DMS 273 treated with DMSO at 0.1 percent for 48 hours (cell line): ENCODE data around the gene PDE5A.
"Not testable (repeated sequence)": the region's sequence is repeated elsewhere in the genome, so short reads cannot be mapped to it uniquely, and the experiment has no call there.

Experiments used
- DNase-seq: peaks from one replicate; lab custom pipeline; 2025; lab: John Stamatoyannopoulos, UW

The PDE5A gene

DNA sequence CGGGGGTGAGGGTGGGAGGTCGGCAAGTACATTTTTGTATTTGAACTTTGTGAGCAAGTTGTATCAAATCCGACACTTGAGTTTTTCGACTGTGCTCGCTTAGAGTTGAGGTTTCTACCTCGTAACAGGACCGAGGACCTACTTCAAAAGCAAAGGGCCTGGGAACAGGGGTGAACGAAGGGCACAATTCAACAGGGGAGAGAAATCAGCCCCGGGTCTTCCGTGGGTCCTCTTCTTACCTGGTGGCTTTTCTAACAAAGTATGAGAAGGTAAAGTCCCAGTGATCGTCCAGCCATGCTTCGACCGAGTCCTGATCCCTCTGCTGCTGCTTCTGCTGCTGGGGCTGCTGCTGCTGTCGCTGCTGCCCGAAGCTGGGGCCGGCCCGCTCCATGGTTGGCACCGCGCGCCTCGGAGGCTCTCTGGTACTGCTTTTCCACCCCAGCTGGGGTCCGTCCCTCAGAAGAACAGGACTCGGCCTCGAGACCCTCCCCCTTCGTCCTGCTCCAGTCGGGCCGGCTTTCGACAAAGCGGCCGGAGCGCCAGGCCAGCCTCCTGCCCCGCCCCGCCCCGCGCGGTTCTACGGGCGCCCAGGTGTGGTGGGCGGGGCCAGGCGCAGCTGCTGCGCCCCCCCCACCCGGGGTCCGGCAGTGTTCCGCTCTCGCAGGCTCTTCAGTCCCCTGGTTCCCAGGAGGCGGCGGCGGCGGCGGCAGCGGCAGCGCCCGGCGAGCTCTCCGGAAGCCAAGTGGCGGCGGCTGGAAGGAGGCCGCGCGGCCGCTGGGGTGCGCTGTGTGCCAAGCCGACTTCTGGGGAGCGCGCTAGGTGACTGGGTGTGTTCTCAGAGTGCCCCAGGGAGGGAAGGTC lies at the start of gene PDE5A:
TSS of gene PDE5A (minus strand) at position 524 of the 861 bp plus-strand sequence. CDS start at position 391, 133 bp downstream.
- DNase-seq: peak; percentile 73

DNA sequence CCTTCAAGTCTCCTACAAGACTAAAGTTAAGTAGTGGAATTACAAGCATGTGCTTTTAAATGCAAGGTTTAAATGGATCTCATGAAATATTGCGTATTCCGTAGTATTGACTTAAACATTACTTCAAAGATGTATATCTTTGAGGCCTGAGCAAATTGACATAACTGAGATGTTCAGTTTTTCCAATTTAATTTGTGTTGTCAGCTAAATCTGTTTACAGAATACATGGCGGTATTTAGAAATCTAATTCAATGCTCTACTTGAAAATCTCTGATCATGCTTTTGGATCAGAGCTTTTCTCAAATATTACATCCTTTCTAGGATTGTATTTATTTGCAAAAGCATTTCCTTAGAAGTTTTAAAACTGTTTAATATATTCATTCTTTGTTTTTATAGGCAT lies 47.5 kb upstream of the PDE5A start:
- no peak for DNase-seq

DNA sequence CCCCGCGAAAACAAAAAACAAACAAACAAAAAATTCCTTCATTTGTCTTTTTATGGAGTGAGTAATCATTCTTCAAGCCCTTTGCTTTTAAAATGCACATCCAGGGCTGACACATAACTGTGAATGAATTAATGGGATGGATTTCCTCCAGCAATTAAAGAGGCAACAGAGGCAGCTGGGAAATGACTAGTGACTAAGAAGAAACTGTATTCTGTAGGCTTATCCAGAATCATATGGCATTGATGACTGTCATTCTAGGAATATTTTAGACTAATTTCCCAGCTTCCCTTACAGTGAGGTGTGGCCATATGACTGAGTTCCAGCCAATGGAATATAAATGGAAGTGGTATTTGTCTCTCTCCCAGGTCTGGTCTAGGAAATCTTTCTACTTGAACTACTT lies 46.8 kb upstream of the PDE5A start:
- DNase-seq: no peak

DNA sequence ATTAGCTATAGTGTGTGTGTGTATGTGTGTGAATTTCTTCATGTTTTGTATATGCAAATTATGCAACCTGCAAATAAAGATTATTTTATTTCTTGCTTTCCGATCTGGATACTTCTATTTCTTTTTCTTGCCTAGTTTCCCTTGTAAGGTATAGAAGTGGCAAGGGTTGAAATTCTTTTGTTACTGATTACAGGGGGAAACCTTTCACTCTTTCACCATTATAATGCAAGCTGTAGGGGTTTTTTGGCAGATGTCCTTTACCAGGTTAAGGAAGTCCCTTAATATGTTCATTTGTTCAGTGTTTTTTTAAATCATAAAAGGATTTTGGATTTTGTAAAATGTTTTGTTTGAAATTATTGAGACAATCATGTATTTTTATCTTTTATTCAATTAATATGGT lies 44.3 kb upstream of the PDE5A start:
- no peak for DNase-seq

DNA sequence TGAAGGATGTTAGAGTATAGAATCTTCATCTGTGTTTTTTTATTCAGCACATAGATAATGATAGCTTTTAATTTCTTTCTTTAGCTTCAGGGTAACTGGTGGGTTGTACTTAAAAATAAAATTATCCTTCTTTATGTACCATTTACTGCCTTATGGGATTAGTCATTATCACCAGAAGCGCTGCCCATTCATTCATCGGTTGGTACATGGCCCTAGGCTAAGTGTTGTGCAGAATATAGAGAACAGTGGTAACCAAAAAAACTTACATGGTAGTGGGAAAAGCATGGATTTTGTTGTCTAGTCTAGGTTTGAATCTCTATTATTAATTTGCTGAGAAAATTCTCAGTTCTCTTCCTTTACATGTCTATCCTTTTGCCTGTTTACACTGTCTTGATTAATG lies 43.5 kb upstream of the PDE5A start:
- DNase-seq: no peak

DNA sequence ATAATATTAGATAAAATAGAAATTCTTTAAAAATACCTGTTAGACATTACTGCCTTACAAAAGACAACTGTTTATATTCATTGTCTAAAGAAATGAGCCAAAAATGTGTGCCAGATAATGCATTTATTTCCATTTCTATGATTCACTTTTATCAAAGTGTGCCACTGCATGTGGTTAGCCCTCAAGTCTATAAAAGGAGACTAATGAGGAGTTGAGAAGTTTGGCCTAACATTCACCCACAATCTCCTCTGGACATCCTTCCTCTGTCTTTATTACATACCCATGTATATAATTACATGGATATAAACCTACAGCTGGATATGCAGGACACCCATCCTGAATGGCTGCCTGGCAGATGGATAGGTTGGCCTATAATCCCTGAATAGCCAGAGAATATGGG lies 42.6 kb upstream of the PDE5A start:
- no peak for DNase-seq

DNA sequence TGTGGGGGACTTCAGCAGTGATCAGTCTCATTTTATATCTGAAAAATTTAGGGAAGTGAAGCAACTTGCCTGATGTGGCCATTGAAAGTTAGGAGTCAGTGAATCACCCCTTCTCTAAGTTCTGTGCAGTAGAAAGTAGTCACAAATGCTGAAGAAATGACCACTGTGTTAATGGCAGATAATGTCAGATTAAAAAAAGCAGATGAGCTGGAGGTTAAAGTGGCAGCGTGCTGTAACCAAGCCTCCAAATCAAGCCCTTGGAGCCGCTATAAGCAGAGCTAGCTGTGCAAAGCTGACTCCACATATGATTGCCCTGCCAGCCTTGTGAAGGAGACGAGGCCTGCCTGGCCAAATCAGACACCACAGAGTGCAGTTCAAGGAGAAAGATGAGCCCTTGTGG lies 39.2 kb upstream of the PDE5A start:
- DNase-seq: no peak

DNA sequence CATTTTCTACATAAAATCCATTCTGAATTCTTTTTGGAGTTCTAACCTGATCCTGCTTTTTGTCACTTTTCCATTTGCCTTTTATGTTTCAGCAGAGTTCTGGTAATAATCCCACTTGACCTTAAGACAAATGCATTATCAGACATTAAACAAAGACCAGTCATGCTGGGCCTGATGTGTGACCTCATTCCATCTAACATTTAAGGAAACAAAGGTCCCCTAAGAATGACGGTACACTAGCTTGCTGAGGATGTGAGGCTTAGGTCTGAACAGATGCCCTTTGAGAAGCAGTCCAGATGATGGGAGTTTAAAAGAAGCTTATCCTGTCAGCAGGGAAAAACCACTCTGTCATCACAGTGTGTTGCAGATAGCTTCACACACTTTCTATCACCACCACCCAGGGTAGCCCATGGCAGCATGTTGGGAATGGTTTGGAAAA lies 38.1 kb upstream of the PDE5A start:
- peak; percentile 6 for DNase-seq

DNA sequence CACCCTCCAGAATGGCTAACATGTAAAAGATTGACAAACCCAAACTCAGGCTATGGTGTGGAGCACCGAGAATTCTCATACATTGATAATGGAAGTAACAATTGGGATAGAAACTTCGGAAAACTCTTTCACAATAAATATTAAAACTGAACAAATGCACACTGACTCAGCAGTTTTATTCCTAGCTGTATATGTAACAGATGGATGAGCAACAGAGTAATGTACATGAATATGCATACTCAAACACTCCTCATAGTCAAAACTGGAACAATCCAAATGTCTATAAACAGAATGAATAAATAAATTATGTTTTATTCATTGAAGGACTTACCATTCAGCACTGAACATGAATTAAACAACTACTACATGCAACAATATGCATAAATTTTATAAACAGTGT lies 37.1 kb upstream of the PDE5A start:
- DNase-seq: no peak

DNA sequence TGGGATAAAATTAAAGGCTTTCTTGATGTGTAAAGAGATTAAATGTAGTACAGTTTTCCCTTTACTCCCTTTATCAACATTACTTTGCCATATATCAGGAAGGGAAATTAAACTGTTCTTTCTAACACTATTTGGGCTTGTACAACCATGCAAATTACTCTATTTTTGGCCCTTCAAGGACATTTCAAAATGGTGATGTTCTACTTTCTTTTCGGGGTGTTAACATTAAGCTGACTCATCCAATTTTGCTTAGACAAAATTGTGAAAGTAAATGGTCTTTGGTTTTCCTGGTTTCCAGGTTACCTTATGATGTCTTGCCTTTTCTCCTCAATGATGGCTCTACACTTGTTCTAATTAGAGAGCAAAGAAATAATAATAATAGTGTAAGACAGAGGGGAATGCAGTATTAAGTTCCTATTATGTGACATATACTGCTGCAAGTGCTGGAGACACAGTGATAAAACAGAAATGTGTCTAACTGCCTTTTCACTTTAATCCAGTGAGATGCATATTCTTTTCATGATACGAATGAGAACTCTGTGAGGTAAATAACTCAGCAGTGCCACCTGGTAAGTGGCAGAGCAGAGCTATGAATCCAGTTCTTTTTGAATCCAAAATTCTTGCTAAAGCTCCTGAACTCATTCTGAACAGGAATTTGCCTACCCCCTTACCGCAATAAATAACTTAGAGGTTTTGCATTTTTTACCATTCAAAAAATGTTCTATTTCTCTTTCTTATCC lies 35.7 kb upstream of the PDE5A start:
- no peak for DNase-seq

DNA sequence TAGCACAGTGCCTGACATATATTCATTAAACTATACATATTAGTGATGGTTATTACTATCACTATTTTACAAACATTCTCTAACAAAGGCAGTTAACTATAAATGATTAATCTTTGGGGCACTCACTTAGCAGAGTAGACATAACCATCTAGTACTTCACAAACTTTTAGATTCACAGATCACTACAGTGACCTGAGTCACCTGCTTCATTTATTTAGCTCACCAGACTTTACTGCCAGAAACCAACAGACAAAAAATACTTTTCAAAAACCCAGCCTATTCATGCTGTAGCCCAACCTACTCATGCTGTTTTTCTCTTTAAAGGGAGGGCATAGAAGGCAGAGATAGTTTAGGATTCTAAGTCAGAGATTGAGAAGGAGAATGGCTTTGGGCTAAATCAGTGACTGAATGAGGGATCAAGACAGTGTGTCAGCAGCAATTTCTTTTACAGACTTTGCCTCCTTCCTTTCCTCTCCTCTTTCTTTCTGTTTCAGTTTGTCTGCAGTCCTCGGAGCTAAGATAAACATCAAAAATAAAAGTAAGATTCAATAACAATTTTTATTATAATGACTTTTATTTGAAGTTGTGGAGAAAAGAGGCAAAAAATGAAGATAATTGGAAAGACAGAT lies 34.7 kb upstream of the PDE5A start:
- no peak for DNase-seq

DNA sequence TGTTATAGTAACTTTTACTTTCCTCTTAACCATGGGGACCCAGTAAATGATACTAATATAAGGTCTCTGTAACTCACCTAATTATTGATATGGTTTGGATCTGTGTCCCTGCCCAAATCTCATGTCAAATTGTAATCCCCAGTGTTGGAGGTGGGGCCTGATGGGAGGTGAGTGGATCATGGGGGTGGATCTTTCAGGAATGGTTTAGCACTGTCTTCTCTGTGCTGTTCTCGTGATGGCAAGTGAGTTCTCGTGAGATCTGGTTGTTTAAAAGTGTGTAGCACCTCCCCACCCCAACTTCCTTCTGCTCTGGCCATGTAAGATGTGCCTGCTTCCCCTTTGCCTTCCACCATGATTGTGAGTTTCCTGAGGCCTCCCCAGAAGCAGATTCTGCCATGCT lies 34.0 kb upstream of the PDE5A start:
- DNase-seq: not testable (repeated sequence)

DNA sequence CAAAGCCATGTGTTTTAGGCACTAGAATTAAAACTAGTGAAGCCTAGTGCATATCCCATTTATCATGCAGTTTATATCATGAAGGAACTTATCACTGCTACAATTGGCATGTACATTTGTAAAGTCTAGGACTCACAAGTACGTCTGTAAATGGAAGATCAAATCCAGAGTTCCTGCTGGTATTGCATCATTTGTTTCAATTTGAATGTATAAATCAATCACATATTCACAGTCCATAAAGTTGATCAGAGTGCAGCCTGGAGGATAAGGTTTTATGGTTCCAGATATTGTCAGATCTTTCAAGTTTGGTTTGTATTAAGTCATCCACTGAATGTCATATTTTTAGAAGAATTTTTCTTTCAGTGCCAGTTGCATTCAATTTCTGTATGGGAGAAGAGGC lies 32.6 kb upstream of the PDE5A start:
- no peak for DNase-seq

DNA sequence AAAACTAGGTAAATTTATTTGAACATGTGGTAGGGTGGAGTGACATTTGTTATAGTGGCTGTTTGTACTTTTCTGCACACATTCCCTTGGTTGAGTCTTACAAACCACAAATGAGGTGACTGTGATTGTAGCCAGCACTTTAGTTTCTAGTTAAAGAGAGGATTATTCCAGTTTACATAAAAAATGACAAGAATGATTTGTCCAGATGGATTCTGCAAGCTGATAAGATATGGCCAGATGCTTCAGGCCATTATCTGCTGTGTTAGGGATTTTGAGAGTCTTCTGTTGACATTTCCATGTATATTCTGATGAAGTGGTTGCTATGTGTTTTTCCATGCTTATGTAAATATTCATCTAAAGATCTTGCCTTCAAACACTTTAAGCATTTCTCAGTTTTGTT lies 31.0 kb upstream of the PDE5A start:
- peak; percentile 45 for DNase-seq

DNA sequence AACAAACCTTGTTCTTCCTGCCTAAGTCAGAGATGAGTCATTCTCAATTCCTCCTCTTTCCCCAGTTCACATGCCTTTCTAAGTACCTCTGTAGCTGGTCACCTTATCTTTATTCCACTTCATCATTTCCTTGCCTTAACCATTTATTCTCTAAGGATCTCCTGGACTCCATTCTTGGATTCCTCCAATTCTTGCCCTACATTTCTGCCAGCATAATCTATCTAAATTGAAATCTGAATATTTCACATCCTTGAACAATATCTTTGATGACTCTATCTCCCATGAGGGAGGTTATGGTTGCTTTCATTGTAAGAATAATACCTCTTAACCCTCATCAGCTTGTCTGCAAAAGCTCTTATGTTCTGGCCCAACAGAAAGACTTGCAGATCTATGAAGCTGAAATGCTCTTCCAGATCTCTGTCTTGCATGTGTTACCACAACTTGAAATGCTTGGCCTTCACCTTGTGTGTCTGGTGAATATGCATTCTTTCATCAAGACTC lies 28.6 kb upstream of the PDE5A start:
- DNase-seq: no peak

DNA sequence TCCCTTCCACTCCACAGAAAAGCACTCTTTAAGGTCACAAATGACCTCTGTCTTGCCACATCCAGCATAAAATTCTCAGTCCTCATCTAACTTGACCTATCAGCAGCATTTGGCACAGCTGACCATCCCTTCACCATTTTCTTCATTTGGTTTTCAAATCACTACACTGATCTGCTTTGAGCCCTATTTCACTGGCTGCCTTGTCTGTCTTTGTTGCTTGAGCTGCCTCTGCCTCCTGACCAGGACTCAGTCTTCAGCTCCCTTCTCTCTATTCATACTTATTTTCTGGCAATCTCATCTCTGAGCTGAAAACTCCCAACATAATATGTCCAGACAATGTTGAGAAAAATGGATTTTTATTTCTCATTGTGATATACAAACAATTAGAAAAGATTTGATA lies 27.7 kb upstream of the PDE5A start:
- no peak for DNase-seq

DNA sequence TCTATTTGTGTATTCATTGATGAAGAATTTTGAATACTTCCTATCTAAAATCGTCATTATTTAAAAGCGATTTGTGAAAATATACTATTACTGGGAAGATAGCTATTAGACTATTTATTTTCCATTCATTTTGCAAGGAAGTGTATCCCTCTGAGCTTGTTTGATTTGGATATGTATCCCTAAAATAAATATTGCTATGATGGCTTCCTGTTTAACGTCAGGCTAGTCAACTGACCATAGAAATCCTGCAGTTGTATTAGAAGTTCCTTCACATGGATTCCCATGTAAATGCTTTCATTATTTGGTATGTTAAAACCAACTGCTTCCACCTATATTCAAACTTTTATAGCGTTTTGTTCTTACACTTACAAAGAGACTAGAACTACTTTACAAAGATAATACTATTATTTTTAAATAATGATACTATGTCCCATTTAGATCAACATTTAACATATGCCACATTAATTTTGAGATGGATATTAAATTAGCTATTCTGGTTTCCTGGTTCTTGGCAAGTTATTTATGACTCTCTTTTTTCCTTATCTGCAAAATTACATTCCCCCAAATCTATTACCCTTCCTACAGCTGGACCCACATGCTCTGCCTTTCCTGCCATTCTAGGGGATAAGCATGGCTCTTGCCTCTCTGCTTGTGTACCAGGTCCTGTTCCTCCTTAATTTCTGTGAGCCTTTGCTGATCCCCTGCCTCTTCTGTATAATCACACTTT lies 26.7 kb upstream of the PDE5A start:
- no peak for DNase-seq

DNA sequence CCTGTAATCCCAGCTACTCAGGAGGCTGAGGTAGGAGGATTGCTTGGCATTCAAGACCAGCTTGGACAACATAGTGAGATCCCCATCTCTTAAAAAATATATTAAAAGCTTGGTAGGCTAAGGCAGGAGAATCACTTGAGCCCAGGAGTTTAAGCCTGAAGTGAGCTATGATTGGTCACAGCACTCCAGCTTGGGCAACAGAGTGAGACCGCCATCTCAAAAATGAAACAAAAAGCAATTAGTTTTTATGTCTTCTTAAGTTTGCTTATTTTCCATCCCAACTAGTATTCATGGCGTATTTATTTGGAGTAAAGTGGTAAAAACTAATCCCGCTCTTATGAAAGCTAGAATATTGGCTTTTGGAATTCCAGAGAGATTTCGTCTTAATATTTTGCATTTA lies 25.4 kb upstream of the PDE5A start:
- no peak for DNase-seq

DNA sequence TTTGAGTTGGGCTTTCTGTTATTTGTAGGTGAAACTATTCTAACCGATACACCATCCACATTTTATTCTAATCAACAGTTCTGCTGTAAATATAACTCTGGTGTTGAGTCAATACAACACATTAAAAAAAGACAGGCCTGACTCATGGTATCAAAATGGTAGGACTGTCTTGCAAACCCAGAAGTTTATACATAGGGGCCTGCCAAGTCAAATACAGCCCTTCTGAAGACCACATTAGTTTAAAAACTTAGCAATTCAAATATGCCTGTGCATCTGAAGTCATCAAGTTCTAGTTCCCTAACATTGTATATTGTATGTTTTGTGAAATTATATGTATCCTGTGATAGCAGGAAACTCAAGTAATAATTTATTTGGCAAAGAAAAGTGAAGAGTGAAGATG lies 24.4 kb upstream of the PDE5A start:
- DNase-seq: no peak

DNA sequence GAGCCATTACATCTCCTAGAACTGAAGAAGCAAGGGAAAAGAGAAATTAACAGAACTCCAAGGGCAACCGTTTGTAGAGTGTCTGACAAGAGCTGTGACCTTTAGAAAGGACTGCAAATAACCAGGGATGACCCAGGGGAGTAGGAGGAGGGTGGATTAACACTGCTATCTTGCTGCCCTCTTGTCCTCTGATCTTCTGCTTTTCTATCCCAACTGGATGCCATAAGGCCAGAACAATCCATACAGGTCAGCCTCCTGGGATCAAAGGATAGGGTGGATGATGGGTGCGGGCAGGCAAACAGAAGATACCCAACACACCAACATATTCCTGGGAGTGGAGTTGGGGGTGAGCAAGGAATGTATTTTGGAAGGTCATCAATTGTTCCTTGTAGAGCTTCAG lies 19.8 kb upstream of the PDE5A start:
- DNase-seq: no peak

DNA sequence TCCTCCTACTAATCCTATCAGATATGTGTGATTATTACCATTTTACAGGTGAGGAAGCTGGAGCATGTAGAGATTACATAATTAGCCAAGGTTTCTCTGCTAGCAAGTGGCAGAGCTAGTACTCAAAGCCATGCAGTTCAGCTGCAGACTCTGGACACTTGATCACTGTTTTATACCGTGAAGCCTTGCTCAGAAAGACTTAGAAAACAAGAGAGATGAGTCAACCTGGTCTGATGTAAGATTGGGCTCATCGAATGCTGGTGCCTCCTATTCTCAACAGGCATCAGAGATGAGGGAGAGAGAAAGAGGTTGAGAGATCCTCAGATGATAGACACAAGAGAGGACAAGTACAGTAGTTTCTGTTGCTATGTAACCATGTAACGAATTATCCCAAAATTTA lies 19.0 kb upstream of the PDE5A start:
- no peak for DNase-seq
